GM23248 (cell line): Measurements from ENCODE around the gene ANTXR2.

Source experiments
- EZH2 ChIP-seq: fragments of 200-600 bp; sonication (generic); IDR thresholded peaks from 2 replicates; pipeline ENCODE4 v1.6.1; 2018; ENCODE audit warnings: antibody characterized with exemption, mild to moderate bottlenecking; ENCODE audit not compliant: insufficient read depth, poor library complexity, severe bottlenecking
- EZH2phosphoT487 ChIP-seq: fragments of 200-600 bp; sonication (generic); IDR thresholded peaks from 2 replicates; pipeline ENCODE4 v1.6.1; 2018; ENCODE audit warnings: antibody characterized with exemption, moderate library complexity, mild to moderate bottlenecking, low read depth; ENCODE audit not compliant: insufficient read depth

DNA sequence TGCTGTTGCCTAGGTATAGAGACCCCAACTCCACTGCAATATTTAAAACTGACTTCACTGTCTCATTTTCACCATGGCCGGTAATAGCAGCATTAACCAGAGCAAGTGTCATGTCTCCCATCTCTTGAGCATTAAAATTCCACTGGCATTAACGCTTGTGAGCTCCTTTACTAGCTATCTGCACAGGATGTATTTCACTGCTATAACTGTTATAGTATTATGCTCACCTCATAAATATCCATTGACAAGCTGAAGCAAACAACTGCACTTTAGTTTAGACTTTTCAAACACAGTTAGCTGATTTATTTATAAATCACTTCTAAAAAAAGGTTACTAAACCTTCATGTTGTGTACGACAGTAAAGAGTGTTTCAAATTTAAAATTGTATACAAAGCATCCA, 157.8 kb downstream of the ANTXR2 start:
- TF ChIP-seq EZH2phosphoT487 (no peak), EZH2 (no peak)
